Duodenal mucosa (tissue), 2 donors: ENCODE results near the gene MIS18A.

Experiments
- H3K27ac ChIP-seq: one replicate; pipeline ENCODE4 v1.7.0; 2013; ENCODE audit warnings: low read depth, low read length
- H3K27me3 ChIP-seq, 2 donors: one replicate each; pipeline ENCODE4 v1.7.0; 2013; ENCODE audit warnings: low read length in 2 of 2, control low read depth in 1 of 2; ENCODE audit not compliant: insufficient read depth in 2 of 2, control insufficient read depth in 1 of 2
- H3K36me3 ChIP-seq, 2 donors: one replicate each; pipeline ENCODE4 v1.7.0; 2013; ENCODE audit warnings: low read length in 2 of 2, control low read depth in 1 of 2; ENCODE audit not compliant: insufficient read depth in 2 of 2, control insufficient read depth in 1 of 2
- H3K4me1 ChIP-seq, 2 donors: one replicate each; pipeline ENCODE4 v1.7.0; 2013; ENCODE audit warnings: low read length in 2 of 2, control low read depth in 1 of 2; ENCODE audit not compliant: insufficient read depth in 2 of 2, control insufficient read depth in 1 of 2
- H3K4me3 ChIP-seq, 2 donors: one replicate each; pipeline ENCODE4 v1.7.0; 2013; ENCODE audit warnings: low read length in 2 of 2, low read depth in 1 of 2
- H3K9ac ChIP-seq, 2 donors: one replicate each; pipeline ENCODE4 v1.7.0; 2013; ENCODE audit warnings: low read length in 2 of 2, low read depth in 1 of 2
- H3K9me3 ChIP-seq, 2 donors: one replicate each; pipeline ENCODE4 v1.7.0; 2013; ENCODE audit warnings: low read length in 2 of 2, control low read depth in 1 of 2; ENCODE audit not compliant: control insufficient read depth in 1 of 2

Gene MIS18A

DNA sequence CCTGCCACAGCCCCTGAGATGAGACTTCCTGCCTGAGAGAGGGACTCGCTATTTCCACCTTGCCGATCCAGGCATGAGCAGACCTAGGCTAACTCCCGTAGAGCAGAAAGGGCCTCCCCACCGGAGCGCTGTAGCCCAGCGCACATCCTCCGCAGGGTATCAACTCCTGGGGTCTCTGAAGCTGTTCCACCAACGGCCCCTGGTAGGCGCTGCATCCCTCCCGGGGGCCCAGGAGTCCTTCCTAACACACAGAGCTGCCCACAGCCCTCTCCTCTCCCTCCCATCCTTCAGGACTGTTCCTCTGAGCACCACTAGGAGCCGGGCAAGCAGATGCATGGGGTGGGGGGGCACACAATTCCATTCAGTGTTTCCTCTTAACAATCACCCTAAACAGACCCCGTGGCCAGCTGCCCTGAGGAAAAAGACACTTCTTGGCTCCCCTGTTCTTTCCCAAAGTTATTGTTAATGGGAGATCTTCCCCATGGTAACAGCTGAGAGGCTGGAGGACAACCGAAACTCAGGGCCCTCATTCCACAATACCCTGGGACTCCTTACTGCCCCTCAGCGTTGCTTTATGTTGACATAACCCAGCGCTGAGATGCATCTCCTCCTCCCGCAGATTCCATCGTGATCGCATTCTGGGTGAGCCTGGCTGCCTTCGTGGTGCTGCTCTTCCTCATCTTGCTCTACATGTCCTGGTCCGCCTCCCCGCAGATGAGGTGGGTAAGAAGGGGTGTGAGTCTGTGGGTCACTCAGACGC is 27.4 kb upstream of the MIS18A start:
- no peaks in the 10 kb centered on the region for H3K27me3 ChIP-seq
- H3K4me1 ChIP-seq = no peaks in the 10 kb centered on the region
- H3K27ac ChIP-seq = no peak overlapping the region

DNA sequence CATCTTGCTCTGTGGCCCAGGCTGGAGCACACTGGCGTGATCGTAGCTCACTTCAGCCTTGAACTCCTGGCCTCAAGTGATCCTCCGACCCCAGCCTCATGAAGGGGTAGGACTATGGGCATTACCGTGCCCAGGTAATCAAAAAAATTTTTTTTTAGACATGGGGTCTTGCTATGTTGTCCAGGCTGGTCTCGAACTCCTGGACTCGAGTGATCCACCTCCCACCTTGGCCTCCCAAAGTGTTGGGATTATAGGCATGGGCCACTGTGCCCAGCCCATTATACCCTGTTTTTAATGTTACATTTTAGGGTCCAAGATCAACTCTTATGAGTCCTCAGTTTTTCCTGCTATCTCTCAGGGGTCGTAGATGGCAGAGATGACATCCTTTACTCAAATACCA is 26.1 kb upstream of the MIS18A start:
- H3K27ac ChIP-seq = no peak overlapping the region
- no peak overlapping the region for H3K9ac ChIP-seq
- H3K4me1 ChIP-seq = no peaks in the 10 kb centered on the region
- peaks cover 0 to 3% of the 10 kb centered on the region in 2 donors for H3K9me3 ChIP-seq
- H3K36me3 ChIP-seq = peaks cover 0 to 6% of the 10 kb centered on the region in 2 donors
- no peaks in the 10 kb centered on the region for H3K27me3 ChIP-seq
- H3K4me3 ChIP-seq = no peak overlapping the region

More for the DNA sequence above, 27.4 kb upstream of the MIS18A start:
- no peaks in the 10 kb centered on the region for H3K9me3 ChIP-seq
- no peaks in the 10 kb centered on the region for H3K36me3 ChIP-seq
- H3K9ac ChIP-seq = no peak overlapping the region
- H3K4me3 ChIP-seq = no peak overlapping the region

DNA sequence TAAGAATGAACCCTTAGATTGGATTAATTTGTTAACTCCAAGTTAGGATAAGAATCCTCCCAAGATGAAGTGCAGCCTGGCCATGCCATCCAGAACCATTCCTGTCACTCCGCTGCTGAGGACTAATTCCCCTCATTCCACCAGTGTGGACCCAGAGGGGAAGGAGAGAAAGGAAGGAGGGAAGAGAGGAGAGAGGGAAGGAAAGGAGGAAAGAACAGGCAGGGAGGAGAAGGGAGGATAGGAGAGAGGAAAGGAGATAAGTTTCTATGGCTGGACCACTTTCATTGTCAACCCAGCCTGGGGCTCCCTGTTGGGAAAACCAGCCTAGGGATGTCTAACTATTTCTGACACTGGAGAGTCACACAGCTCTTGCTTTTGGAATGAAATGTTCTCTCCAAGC is 24.5 kb upstream of the MIS18A start:
- no peak overlapping the region for H3K4me3 ChIP-seq
- no peak overlapping the region for H3K9ac ChIP-seq
- H3K36me3 ChIP-seq = peaks cover 0 to 6% of the 10 kb centered on the region in 2 donors
- no peaks in the 10 kb centered on the region for H3K4me1 ChIP-seq
- no peaks in the 10 kb centered on the region for H3K27me3 ChIP-seq
- H3K9me3 ChIP-seq = peaks cover 0 to 3% of the 10 kb centered on the region in 2 donors
- no peak overlapping the region for H3K27ac ChIP-seq

DNA sequence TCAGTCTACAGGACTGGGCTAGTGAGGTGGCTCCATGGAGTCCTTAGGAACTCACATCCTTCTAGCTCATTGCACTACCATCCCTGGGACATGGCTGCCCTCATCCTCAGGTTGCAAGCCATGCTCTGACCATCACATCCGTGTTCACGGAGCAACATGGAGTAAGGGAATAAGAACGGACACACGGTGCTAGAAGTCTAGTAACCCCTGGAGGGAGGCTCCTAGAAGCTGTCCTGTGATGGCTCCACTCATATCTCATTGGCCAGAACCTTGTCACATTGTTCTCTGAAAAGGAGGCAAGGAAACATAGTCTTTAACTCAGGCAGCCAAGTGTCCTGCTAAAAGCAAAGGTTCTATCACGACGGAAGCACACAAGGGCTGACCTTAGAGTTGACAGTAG is 23.7 kb upstream of the MIS18A start:
- peaks cover 0 to 6% of the 10 kb centered on the region in 2 donors for H3K36me3 ChIP-seq
- no peak overlapping the region for H3K27ac ChIP-seq
- no peak overlapping the region for H3K4me3 ChIP-seq

DNA sequence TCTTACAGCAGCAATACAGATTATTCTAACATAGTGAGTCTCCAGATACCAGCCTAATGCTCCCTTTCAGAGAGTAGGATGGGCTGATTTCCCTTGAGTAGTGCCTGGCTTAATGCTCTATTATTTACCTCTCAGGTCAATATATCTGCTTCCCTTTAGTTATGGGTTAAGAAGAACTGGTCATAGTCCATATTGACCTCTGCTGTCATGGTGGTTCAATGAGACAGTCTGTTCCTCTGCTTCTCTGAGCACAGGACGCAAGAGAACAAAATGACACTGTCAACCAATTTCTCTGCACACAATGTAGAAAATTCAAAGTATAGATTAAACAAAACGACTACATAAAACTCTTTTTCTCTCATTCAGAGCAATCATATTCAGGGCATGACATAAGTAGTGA is 22.7 kb upstream of the MIS18A start:
- Histone ChIP-seq H3K4me3 (no peak overlapping the region), H3K4me1 (no peaks in the 10 kb centered on the region), H3K9me3 (peaks cover 0 to 3% of the 10 kb centered on the region in 2 donors), H3K27me3 (no peaks in the 10 kb centered on the region), H3K27ac (no peak overlapping the region), H3K36me3 (peaks cover 0 to 6% of the 10 kb centered on the region in 2 donors), H3K9ac (no peak overlapping the region)

More for the DNA sequence above, 23.7 kb upstream of the MIS18A start:
- H3K9ac ChIP-seq = no peak overlapping the region
- H3K4me1 ChIP-seq = no peaks in the 10 kb centered on the region
- peaks cover 0 to 3% of the 10 kb centered on the region in 2 donors for H3K9me3 ChIP-seq
- no peaks in the 10 kb centered on the region for H3K27me3 ChIP-seq

DNA sequence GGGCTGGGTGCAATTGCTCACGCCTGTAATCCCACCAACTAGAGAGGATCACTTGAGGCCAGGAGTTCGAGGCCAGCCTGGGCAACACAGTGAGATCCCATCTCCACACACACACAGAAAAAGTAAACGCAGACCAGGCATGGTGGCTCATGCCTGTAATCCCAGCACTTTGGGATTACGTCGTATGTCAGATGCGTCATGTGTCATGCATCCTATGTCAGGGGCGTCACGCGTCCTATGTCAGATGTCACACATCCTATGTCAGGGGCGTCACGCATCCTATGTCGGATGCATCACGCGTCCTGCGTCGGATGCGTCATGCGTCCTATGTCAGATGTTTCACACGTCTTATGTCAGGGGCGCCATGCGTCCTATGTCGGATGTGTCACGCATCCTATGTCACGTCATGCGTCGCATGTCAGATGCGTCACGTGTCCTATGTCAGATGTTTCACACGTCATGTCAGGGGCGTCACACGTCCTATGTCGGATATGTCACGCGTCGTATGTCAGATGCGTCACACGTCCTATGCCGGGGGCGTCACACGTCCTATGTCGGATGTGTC is 21.4 kb upstream of the MIS18A start:
- H3K27me3 ChIP-seq = no peaks in the 10 kb centered on the region
- no peak overlapping the region for H3K4me3 ChIP-seq
- no peak overlapping the region for H3K27ac ChIP-seq
- peaks cover 0 to 3% of the 10 kb centered on the region in 2 donors for H3K9me3 ChIP-seq
- no peaks in the 10 kb centered on the region for H3K4me1 ChIP-seq
- peaks cover 0 to 6% of the 10 kb centered on the region in 2 donors for H3K36me3 ChIP-seq
- H3K9ac ChIP-seq = no peak overlapping the region

DNA sequence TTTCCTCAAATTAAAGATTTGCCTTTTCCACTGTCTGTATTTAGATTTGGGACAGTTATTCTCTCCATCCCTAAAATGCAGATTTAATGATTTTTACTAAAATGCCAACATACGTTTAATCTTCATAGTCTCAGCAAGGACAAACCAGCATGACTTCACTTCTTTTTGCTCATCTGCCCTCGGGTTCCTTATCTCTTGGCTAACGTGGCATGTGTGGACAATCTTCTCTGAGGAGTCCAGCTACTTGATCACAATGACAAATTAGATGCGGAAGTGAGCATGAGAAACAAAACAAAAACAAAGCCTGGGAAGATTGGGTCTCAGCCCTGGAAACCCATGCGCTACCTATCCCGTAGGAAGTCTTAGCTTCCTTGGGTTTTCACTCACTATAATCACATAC is 20.8 kb upstream of the MIS18A start:
- Histone ChIP-seq H3K9ac (no peak overlapping the region), H3K9me3 (peaks cover 0 to 3% of the 10 kb centered on the region in 2 donors), H3K27ac (no peak overlapping the region), H3K36me3 (peaks cover 0 to 6% of the 10 kb centered on the region in 2 donors), H3K27me3 (no peaks in the 10 kb centered on the region), H3K4me1 (no peaks in the 10 kb centered on the region), H3K4me3 (no peak overlapping the region)

DNA sequence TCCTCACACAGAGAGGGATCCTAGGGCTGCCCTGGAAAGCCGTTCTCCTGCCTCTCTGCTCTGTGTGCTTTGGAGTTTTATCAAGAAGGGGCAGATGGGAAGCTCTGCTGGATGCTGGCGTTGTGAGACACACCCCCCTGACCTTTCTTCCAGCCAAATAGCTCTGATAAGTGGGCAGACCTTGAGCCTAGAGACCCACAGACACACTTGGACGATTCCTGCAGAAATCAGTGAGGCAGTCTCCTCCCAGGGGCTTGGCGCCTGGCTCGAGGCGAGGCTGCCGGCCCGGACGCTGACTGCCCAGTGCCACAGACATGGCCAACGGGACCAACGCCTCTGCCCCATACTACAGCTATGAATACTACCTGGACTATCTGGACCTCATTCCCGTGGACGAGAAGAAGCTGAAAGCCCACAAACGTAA is 19.8 kb upstream of the MIS18A start, which contains the start of gene MRAP:
MRAP (plus strand) TSS at position 198 of the 424 bp plus-strand sequence; CDS start at position 315, 117 bp downstream.
- Histone ChIP-seq H3K9ac (no peak within 1 kb of the TSS), H3K4me1 (no peaks in the 10 kb centered on the region), H3K4me3 (no peak within 1 kb of the TSS), H3K9me3 (peaks cover 0 to 3% of the 10 kb centered on the region in 2 donors), H3K36me3 (peaks cover 0 to 6% of the 10 kb centered on the region in 2 donors), H3K27ac (no peak within 1 kb of the TSS), H3K27me3 (no peaks in the 10 kb centered on the region)

DNA sequence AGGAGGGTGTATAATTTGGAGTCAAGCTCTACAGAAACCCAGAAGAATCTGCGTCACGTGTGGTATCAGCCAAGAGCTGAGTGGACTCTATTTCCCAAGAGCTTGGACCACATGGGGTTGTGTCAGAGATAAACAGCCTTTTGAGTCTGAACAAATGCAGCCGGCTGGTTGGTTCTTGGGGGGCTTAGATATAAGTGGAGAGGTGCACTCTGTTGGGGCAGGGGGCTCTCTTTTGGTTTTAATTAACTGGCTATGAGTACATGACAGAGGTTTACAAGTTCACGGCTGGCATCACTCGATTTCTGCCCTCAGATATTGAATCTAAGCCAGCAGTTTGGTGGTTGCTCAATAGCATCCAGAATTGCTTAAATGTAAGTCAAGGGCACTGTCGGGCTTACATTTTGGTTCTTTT is 19.3 kb upstream of the MIS18A start:
- no peak overlapping the region for H3K9ac ChIP-seq
- H3K4me1 ChIP-seq = no peaks in the 10 kb centered on the region
- no peak overlapping the region for H3K4me3 ChIP-seq
- no peak overlapping the region for H3K27ac ChIP-seq
- peaks cover 0 to 6% of the 10 kb centered on the region in 2 donors for H3K36me3 ChIP-seq
- H3K9me3 ChIP-seq = peaks cover 0 to 3% of the 10 kb centered on the region in 2 donors
- no peaks in the 10 kb centered on the region for H3K27me3 ChIP-seq

DNA sequence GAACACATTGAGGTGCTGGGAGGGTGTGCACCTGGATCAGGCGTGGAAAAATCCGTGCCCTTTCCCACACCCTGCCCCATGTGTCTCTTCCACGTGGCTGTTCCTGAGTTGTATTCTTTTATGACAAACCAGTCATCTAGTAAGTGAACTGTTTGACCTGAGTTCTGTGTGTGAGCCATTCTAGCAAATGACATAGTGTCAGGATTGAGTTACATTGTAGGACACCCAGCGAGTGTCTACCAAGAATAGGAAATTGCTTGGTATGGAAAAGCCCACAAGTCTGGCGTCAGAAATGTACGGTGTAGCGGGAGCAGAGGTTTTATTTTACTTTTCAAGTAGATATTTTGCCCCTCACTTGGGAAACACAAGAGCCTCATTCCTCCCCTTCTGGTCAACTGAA is 18.6 kb upstream of the MIS18A start:
- Histone ChIP-seq H3K9ac (no peak overlapping the region), H3K27ac (no peak overlapping the region), H3K27me3 (no peaks in the 10 kb centered on the region), H3K36me3 (peaks cover 0 to 6% of the 10 kb centered on the region in 2 donors), H3K4me3 (no peak overlapping the region), H3K4me1 (no peaks in the 10 kb centered on the region), H3K9me3 (peaks cover 0 to 3% of the 10 kb centered on the region in 2 donors)
